GM18951 (cell line): ENCODE results near the gene PTGS1.
"Not testable (repeated sequence)": the region's sequence is repeated elsewhere in the genome, so short reads cannot be mapped to it uniquely, and the experiment has no call there.

Source experiments
- POLR2A ChIP-seq: IDR thresholded peaks from 4 replicates; pipeline ENCODE4 v1.6.1; 2011; ENCODE audit warnings: mild to moderate bottlenecking; ENCODE audit not compliant: insufficient read length, insufficient read depth; ENCODE audit errors: extremely low read depth
- in situ Hi-C: fragments of 300-500 bp; cut with MboI; formaldehyde crosslinking; loops from one replicate; pipeline ENCODE4 v1.12.0; 2022; ENCODE audit warnings: low sequenced_read_pairs, mixed read lengths, inconsistent platforms; ENCODE audit not compliant: unreplicated experiment

PTGS1 gene

GRCh38 chr9:122406070-122406890, 35.5 kb downstream of the PTGS1 start:
- TF ChIP-seq POLR2A: no peak
- in situ Hi-C loops: no loop called here

DNA sequence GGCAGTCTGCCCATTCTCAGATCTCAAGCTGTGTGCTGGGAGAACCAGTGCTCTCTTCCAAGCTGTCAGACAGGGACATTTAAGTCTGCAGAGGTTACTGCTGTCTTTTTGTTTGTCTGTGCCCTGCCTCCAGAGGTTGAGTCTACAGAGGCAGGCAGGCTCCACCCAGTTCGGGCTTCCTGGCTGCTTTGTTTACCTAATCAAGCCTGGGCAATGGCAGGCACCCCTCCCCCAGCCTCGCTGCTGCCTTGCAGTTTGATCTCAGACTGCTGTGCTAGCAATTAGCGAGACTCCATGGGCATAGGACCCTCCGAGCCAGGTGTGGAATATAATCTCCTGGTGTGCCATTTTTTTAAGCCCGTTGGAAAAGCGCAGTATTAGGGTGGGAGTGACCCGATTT, 43.3 kb downstream of the PTGS1 start:
- in situ Hi-C loops: not testable (repeated sequence)

- in situ Hi-C loops: no loop called here
- no peak for TF ChIP-seq POLR2A
Measured at GRCh38 chr9:122418016-122418415, 47.2 kb downstream of the PTGS1 start.

DNA sequence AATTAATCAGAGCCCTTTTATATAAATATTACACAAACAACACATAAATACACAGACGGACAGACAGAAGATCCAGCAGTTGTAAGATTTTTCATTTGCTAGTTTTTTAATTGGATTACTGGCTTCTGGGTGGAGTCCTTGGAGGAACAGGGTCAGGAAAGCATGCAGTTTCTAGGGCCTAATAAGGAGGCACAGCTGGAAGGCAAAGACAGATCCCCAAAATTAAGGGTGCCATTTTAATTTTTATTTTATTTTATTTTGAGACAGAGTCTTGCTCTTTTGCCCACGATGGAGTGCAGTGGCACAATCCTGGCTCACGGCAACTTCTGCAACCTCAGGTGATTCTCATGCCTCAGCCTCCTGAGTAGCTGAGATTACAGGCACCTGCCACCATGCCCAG, 49.5 kb downstream of the PTGS1 start:
- in situ Hi-C loops: no loop called here

GRCh38 chr9:122425087-122425486, 54.3 kb downstream of the PTGS1 start:
- in situ Hi-C loops: no loop called here
- no peak for TF ChIP-seq POLR2A

More for the DNA sequence above, 49.5 kb downstream of the PTGS1 start:
- no peak for TF ChIP-seq POLR2A

DNA sequence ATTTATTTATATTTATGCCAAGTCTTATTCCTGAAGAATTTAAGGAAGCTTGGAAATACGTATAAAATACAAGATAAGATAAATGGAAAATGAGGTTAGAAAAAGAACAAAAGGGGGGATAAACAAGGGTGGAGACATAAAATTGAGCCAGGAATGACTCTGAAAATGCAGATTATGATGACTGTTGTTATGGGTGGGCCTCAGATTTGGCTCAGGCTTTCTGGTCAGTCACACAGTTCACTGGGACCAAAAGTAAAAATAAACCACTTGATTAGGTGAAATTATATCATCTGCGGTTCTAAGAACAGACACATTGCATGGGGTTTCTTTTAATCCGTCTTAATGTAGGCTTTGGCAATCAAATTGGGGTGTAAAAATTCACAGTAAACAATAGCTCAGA, 55.9 kb downstream of the PTGS1 start:
- TF ChIP-seq POLR2A: no peak
- in situ Hi-C loops: no loop called here

DNA sequence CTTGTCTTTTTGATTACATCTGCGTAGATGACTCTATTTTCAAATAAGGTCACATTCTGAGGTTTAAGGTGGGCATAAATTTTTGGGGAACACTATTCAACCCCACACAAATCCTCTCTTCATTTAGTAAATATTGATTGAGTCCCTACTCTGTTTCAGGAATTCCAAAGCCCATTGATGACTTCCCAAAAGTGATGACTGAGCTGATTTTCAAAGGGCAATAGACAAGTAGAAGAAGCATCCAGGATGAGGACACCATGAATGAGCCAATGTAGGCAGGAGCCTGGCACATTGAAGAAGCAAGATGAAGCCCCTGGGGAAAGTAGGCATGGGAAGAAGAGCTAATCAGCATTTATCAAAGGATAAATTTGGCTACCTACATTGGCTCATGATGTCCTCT, 71.7 kb downstream of the PTGS1 start:
- TF ChIP-seq POLR2A: no peak
- in situ Hi-C loops: no loop called here

GRCh38 chr9:122444041-122444733, 73.4 kb downstream of the PTGS1 start:
- in situ Hi-C loops: no loop called here
- no peak for TF ChIP-seq POLR2A
